ENCODE measurements around the gene SLC24A4.

SLC24A4 gene

GRCh38 chr14:92475451-92476187 lies 152.7 kb downstream of the SLC24A4 start:
- no peak for DNase-seq (ENCODE audit: low read depth in 2 of 2)

GRCh38 chr14:92480856-92481255 lies 157.9 kb downstream of the SLC24A4 start:
- no peak for DNase-seq (ENCODE audit: low read depth in 2 of 2)

- DNase-seq (ENCODE audit: low read depth in 2 of 2): no peak
Measured at GRCh38 chr14:92481386-92481785, 158.4 kb downstream of the SLC24A4 start.

- no peak for DNase-seq (ENCODE audit: low read depth in 2 of 2)
Measured at GRCh38 chr14:92481811-92482555, 159.0 kb downstream of the SLC24A4 start.

- no peak for DNase-seq (ENCODE audit: low read depth in 2 of 2)
Measured at GRCh38 chr14:92482621-92483319, 159.8 kb downstream of the SLC24A4 start.

GRCh38 chr14:92484132-92484823 lies 161.3 kb downstream of the SLC24A4 start:
- DNase-seq (ENCODE audit: low read depth in 2 of 2): no peak

- no peak for DNase-seq (ENCODE audit: low read depth in 2 of 2)
Measured at GRCh38 chr14:92486881-92487280, 163.9 kb downstream of the SLC24A4 start.

GRCh38 chr14:92487513-92488133 lies 164.7 kb downstream of the SLC24A4 start:
- no peak for DNase-seq (ENCODE audit: low read depth in 2 of 2)

GRCh38 chr14:92489394-92490238 lies 166.7 kb downstream of the SLC24A4 start:
- no peak for DNase-seq (ENCODE audit: low read depth in 2 of 2)

GRCh38 chr14:92490239-92490959 lies 167.4 kb downstream of the SLC24A4 start:
- no peak for DNase-seq (ENCODE audit: low read depth in 2 of 2)

- DNase-seq (ENCODE audit: low read depth in 2 of 2): no peak
Measured at GRCh38 chr14:92491782-92492181, 168.8 kb downstream of the SLC24A4 start.

GRCh38 chr14:92492258-92492657 lies 169.3 kb downstream of the SLC24A4 start:
- DNase-seq (ENCODE audit: low read depth in 2 of 2): no peak

GRCh38 chr14:92493024-92493423 lies 170.1 kb downstream of the SLC24A4 start:
- DNase-seq (ENCODE audit: low read depth in 2 of 2): no peak

- DNase-seq (ENCODE audit: low read depth in 2 of 2): no peak
Measured at GRCh38 chr14:92493492-92493891, 170.5 kb downstream of the SLC24A4 start.

GRCh38 chr14:92494512-92494911 lies 171.5 kb downstream of the SLC24A4 start:
- DNase-seq (ENCODE audit: low read depth in 2 of 2): no peak

GRCh38 chr14:92495027-92495426 lies 172.1 kb downstream of the SLC24A4 start:
- DNase-seq (ENCODE audit: low read depth in 2 of 2): no peak

GRCh38 chr14:92496191-92496857 lies 173.4 kb downstream of the SLC24A4 start:
- DNase-seq (ENCODE audit: low read depth in 2 of 2): no peak

- DNase-seq (ENCODE audit: low read depth in 2 of 2): no peak
Measured at GRCh38 chr14:92497391-92497790, 174.4 kb downstream of the SLC24A4 start.

- DNase-seq (ENCODE audit: low read depth in 2 of 2): no peak
Measured at GRCh38 chr14:92499234-92499633, 176.3 kb downstream of the SLC24A4 start.

Data from activated CD4-positive, alpha-beta T cell treated with anti-CD3 and anti-CD28 coated beads for 24 hours (primary cell).